Stimulated activated CD8-positive, alpha-beta memory T cell treated with anti-CD3 and anti-CD28 coated beads, Interleukin-7, amount 100 ng/mL, for 48 hours (primary cell): ENCODE data around the gene UNC5C.

Experiments used
- DNase-seq, 2 donors: peaks; one replicate each; pipeline ENCODE4 v3.0.0-alpha.2; 2020; ENCODE audit warnings: low read depth in 1 of 2; ENCODE audit errors: extremely low read depth in 1 of 2

Gene UNC5C

GRCh38 chr4:95232358-95233156 lies 316.2 kb downstream of the UNC5C start:
- no peak for DNase-seq

- DNase-seq, result no peak
Measured at GRCh38 chr4:95231681-95232080, 317.1 kb downstream of the UNC5C start.

- no peak for DNase-seq
Measured at GRCh38 chr4:95225849-95226248, 322.9 kb downstream of the UNC5C start.

GRCh38 chr4:95224402-95224801 lies 324.4 kb downstream of the UNC5C start:
- DNase-seq, result no peak

GRCh38 chr4:95220205-95221175 lies 328.3 kb downstream of the UNC5C start:
- no peak for DNase-seq

GRCh38 chr4:95219109-95219508 lies 329.7 kb downstream of the UNC5C start:
- no peak for DNase-seq

GRCh38 chr4:95217197-95217596 lies 331.6 kb downstream of the UNC5C start:
- DNase-seq, result no peak

GRCh38 chr4:95216636-95217035 lies 332.1 kb downstream of the UNC5C start:
- no peak for DNase-seq

- DNase-seq, result no peak
Measured at GRCh38 chr4:95215991-95216605, 332.7 kb downstream of the UNC5C start.

GRCh38 chr4:95215043-95215442 lies 333.7 kb downstream of the UNC5C start:
- no peak for DNase-seq

- no peak for DNase-seq
Measured at GRCh38 chr4:95214408-95214807, 334.4 kb downstream of the UNC5C start.

- DNase-seq, result no peak
Measured at GRCh38 chr4:95213366-95213765, 335.4 kb downstream of the UNC5C start.

- DNase-seq, result no peak
Measured at GRCh38 chr4:95212692-95213091, 336.1 kb downstream of the UNC5C start.

GRCh38 chr4:95209927-95210326 lies 338.8 kb downstream of the UNC5C start:
- no peak for DNase-seq

- DNase-seq, result no peak
Measured at GRCh38 chr4:95204873-95205272, 343.9 kb downstream of the UNC5C start.

GRCh38 chr4:95204267-95204844 lies 344.4 kb downstream of the UNC5C start:
- no peak for DNase-seq

GRCh38 chr4:95198961-95199360 lies 349.8 kb downstream of the UNC5C start:
- no peak for DNase-seq

- no peak for DNase-seq
Measured at GRCh38 chr4:95197353-95197752, 351.4 kb downstream of the UNC5C start.

GRCh38 chr4:95193391-95194224 lies 355.2 kb downstream of the UNC5C start:
- no peak for DNase-seq

GRCh38 chr4:95191537-95191936 lies 357.2 kb downstream of the UNC5C start:
- no peak for DNase-seq
